ACC112 (cell line): ENCODE data around the gene SCYL3.

Source experiments
- H2AFZ ChIP-seq: fragments of 200-600 bp; sonication (generic); one replicate; pipeline ENCODE4 v1.6.0; 2017; ENCODE audit warnings: antibody characterized with exemption, low read length; ENCODE audit not compliant: unreplicated experiment
- H3K27ac ChIP-seq: fragments of 200-600 bp; sonication (generic); 2 replicates; pipeline ENCODE4 v1.5.1; 2014; ENCODE audit warnings: low read depth, mild to moderate bottlenecking, antibody characterized with exemption, low read length, moderate library complexity
- H3K27me3 ChIP-seq: fragments of 200-600 bp; sonication (generic); 2 replicates; pipeline ENCODE4 v1.6.1; 2014; ENCODE audit warnings: mild to moderate bottlenecking, antibody characterized with exemption, low read length, moderate library complexity, mixed read lengths; ENCODE audit not compliant: insufficient read depth
- H3K36me3 ChIP-seq: fragments of 200-600 bp; sonication (generic); 2 replicates; pipeline ENCODE4 v1.6.1; 2016; ENCODE audit warnings: mild to moderate bottlenecking, antibody characterized with exemption, low read length, moderate library complexity, mixed read lengths; ENCODE audit not compliant: insufficient read depth
- H3K4me1 ChIP-seq: fragments of 200-600 bp; sonication (generic); one replicate; pipeline ENCODE4 v1.6.1; 2016; ENCODE audit warnings: low read length, mixed read lengths; ENCODE audit not compliant: insufficient read depth, unreplicated experiment, control insufficient read depth
- H3K4me3 ChIP-seq: fragments of 200-600 bp; sonication (generic); 2 replicates; pipeline ENCODE4 v1.5.1; 2014; ENCODE audit warnings: mild to moderate bottlenecking, low read depth, low read length
- H3K79me2 ChIP-seq: fragments of 200-600 bp; sonication (generic); one replicate; pipeline ENCODE4 v1.6.0; 2016; ENCODE audit warnings: low read length; ENCODE audit not compliant: control insufficient read depth, unreplicated experiment, insufficient read depth

SCYL3 gene

GRCh38 chr1:169849346-169850022, 44.2 kb downstream of the SCYL3 start:
- H3K36me3 ChIP-seq, result peaks cover 33% of the 10 kb centered on the region
- no peak overlapping the region for H3K4me3 ChIP-seq
- no peak overlapping the region for H2AFZ ChIP-seq
- H3K27me3 ChIP-seq, result no peaks in the 10 kb centered on the region
- H3K4me1 ChIP-seq, result no peaks in the 10 kb centered on the region
- H3K79me2 ChIP-seq, result no peaks in the 10 kb centered on the region
- no peak overlapping the region for H3K27ac ChIP-seq

- no peak overlapping the region for H2AFZ ChIP-seq
- H3K27ac ChIP-seq, result no peak overlapping the region
- no peaks in the 10 kb centered on the region for H3K79me2 ChIP-seq
- H3K4me3 ChIP-seq, result no peak overlapping the region
- H3K27me3 ChIP-seq, result no peaks in the 10 kb centered on the region
- no peaks in the 10 kb centered on the region for H3K4me1 ChIP-seq
- H3K36me3 ChIP-seq, result peaks cover 24% of the 10 kb centered on the region; the same call in 1 of the 2 replicates
Measured at GRCh38 chr1:169848456-169848855, 45.2 kb downstream of the SCYL3 start.

- H3K4me3 ChIP-seq, result no peak overlapping the region
- H3K79me2 ChIP-seq, result peaks cover 7% of the 10 kb centered on the region
- no peak overlapping the region for H2AFZ ChIP-seq
- no peak overlapping the region for H3K27ac ChIP-seq
- no peaks in the 10 kb centered on the region for H3K4me1 ChIP-seq
- H3K36me3 ChIP-seq, result peaks cover 31% of the 10 kb centered on the region; the same call in 1 of the 2 replicates
- no peaks in the 10 kb centered on the region for H3K27me3 ChIP-seq
Measured at GRCh38 chr1:169844941-169845608, 48.6 kb downstream of the SCYL3 start.

GRCh38 chr1:169838942-169839341, 54.8 kb downstream of the SCYL3 start:
- Histone ChIP-seq H3K79me2 (peaks cover 7% of the 10 kb centered on the region), H3K4me1 (no peaks in the 10 kb centered on the region), H2AFZ (no peak overlapping the region), H3K36me3 (peaks cover 38% of the 10 kb centered on the region), H3K4me3 (no peak overlapping the region), H3K27me3 (no peaks in the 10 kb centered on the region), H3K27ac (no peak overlapping the region)

- Histone ChIP-seq H3K4me1 (no peaks in the 10 kb centered on the region), H3K79me2 (peaks cover 5% of the 10 kb centered on the region), H3K36me3 (peaks cover 37% of the 10 kb centered on the region), H2AFZ (no peak overlapping the region), H3K4me3 (no peak overlapping the region), H3K27ac (no peak overlapping the region), H3K27me3 (no peaks in the 10 kb centered on the region)
Measured at GRCh38 chr1:169836198-169836597, 57.5 kb downstream of the SCYL3 start.

- H3K4me1 ChIP-seq, result no peaks in the 10 kb centered on the region
- H3K27ac ChIP-seq, result no peak overlapping the region
- H3K36me3 ChIP-seq, result peaks cover 37% of the 10 kb centered on the region
- H3K4me3 ChIP-seq, result no peak overlapping the region
- H2AFZ ChIP-seq, result no peak overlapping the region
- no peaks in the 10 kb centered on the region for H3K27me3 ChIP-seq
- H3K79me2 ChIP-seq, result peaks cover under 1% of the 10 kb centered on the region
Measured at GRCh38 chr1:169835647-169836046, 58.0 kb downstream of the SCYL3 start.

GRCh38 chr1:169834869-169835268, 58.8 kb downstream of the SCYL3 start:
- H3K36me3 ChIP-seq, result peaks cover 42% of the 10 kb centered on the region
- H2AFZ ChIP-seq, result no peak overlapping the region
- H3K4me1 ChIP-seq, result no peaks in the 10 kb centered on the region
- no peaks in the 10 kb centered on the region for H3K27me3 ChIP-seq
- no peak overlapping the region for H3K4me3 ChIP-seq
- H3K79me2 ChIP-seq, result no peaks in the 10 kb centered on the region
- no peak overlapping the region for H3K27ac ChIP-seq

GRCh38 chr1:169833179-169833901, 60.4 kb downstream of the SCYL3 start:
- H3K27ac ChIP-seq, result no peak overlapping the region

GRCh38 chr1:169829671-169830070, 64.0 kb downstream of the SCYL3 start:
- H2AFZ ChIP-seq, result no peak overlapping the region
- H3K4me1 ChIP-seq, result no peaks in the 10 kb centered on the region
- no peak overlapping the region for H3K4me3 ChIP-seq
- H3K79me2 ChIP-seq, result no peaks in the 10 kb centered on the region
- H3K27ac ChIP-seq, result no peak overlapping the region
- H3K36me3 ChIP-seq, result peaks cover 31% of the 10 kb centered on the region
- H3K27me3 ChIP-seq, result no peaks in the 10 kb centered on the region

More at GRCh38 chr1:169833179-169833901, 60.4 kb downstream of the SCYL3 start:
- no peaks in the 10 kb centered on the region for H3K4me1 ChIP-seq
- H3K79me2 ChIP-seq, result no peaks in the 10 kb centered on the region
- H3K36me3 ChIP-seq, result peaks cover 35% of the 10 kb centered on the region
- no peaks in the 10 kb centered on the region for H3K27me3 ChIP-seq
- no peak overlapping the region for H3K4me3 ChIP-seq
- H2AFZ ChIP-seq, result no peak overlapping the region

GRCh38 chr1:169824153-169824552, 69.5 kb downstream of the SCYL3 start:
- peaks cover 8% of the 10 kb centered on the region for H3K36me3 ChIP-seq
- H3K27ac ChIP-seq, result no peak overlapping the region
- no peaks in the 10 kb centered on the region for H3K27me3 ChIP-seq
- no peaks in the 10 kb centered on the region for H3K79me2 ChIP-seq
- H3K4me3 ChIP-seq, result no peak overlapping the region
- H3K4me1 ChIP-seq, result no peaks in the 10 kb centered on the region
- no peak overlapping the region for H2AFZ ChIP-seq
